Activated gamma-delta T cell treated with anti-CD3 and anti-CD28 coated beads, Interleukin-2, amount 50 U/mL, for 16 hours (primary cell): ENCODE results near the gene ADGRV1.
"Not testable (repeated sequence)": the region's sequence is repeated elsewhere in the genome, so short reads cannot be mapped to it uniquely, and the experiment has no call there.

Source experiments
- DNase-seq: peaks from one replicate; pipeline ENCODE4 v3.0.0-alpha.2; 2020; ENCODE audit warnings: low read depth

ADGRV1 gene

DNA sequence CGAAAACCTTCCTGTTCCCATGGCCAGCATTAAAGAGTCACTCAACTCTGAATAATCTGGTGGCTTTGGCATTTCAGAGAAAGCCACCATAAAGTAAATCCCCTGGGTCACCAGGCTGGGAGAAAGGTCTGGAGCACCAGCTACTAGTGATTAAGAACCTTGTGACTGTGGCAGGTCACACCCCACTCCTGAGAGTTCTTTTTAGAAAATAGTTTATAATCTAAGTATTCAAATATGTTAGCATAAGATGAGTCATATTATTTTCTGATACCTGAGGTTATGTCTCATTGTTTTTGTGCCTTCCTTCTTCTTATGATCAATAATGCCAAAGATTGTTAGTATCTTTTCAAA is 472.8 kb downstream of the ADGRV1 start:
- no peak for DNase-seq

DNA sequence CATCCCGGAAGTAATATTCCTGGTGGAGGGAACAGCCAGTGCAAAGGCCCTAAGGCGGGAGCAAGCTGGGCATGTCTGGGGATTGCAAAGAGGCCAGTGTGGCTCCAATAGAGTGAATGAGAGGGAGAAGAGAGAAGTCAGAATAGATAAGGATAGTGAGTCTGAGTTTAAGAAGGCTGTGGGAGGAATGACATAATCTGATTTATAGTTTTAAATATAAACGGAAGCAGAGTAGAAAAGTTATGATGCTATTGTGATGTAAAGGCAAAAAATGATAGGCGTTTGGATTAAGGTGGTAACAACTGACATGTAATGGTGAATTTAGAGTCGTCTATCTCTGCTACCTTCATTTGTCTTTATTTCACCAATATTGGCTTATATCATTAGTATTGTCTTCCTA is 473.5 kb downstream of the ADGRV1 start:
- no peak for DNase-seq

DNA sequence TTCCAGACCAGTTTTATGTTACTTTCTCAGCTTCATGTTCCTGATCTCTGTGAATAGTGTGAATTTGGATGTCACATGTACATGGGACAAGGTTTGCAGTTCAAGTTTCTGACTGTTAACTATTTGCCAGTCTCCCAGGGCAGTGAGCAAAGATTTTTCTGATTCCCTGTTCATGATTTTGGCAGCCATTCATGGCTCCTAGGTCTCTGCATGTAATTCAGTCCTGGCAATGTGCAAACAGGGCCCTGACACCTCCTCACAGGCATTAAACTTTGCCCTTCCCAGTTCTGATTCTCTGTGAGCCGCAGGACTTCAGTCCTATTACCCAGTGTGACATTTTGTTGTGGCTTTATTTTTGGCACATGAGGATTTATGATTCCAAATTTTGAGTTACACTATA is 474.8 kb downstream of the ADGRV1 start:
- DNase-seq = no peak

DNA sequence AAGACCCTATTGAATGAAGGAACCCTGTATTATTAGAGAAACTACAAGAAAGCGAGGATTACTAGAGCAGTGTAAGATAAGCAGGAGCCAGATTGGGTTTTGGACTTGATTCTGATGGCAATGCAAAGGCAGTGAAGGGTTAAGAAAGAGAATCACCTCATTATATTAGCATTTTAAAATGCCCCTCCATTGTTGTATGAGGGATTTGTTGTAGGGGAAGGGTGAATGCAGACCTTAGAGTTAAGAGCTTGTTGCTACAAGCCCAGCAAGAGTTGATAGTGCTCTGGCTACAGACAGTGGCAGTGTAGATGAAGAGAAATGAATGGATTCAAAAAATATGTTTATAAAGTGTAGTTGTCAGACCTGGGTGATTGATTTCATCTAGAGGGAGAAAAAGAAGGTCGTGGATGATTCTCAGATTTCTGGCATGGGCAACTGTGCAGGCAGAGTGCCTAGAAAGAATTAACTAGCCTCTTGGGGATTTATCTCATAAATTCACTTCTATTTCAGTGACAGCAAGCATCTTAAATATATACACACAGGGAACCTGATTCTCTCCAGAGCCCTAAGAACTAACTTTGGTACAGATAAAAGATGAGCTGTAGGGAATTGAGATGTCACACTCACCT is 479.7 kb downstream of the ADGRV1 start:
- DNase-seq = no peak

DNA sequence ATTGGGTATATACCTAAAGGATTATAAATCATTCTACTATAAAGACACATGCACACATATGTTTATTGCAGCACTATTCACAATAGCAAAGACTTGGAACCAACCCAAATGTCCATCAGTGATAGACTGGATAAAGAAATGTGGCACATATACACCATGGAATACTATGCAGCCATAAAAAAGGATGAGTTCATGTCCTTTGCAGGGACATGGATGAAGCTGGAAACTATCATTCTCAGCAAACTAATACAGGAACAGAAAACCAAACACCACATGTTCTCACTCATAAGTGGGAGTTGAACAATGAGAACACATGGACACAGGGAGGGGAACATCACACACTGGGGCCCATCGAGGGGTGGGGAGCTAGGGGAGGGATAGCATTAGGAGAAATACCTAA is 482.5 kb downstream of the ADGRV1 start:
- not testable (repeated sequence) for DNase-seq

DNA sequence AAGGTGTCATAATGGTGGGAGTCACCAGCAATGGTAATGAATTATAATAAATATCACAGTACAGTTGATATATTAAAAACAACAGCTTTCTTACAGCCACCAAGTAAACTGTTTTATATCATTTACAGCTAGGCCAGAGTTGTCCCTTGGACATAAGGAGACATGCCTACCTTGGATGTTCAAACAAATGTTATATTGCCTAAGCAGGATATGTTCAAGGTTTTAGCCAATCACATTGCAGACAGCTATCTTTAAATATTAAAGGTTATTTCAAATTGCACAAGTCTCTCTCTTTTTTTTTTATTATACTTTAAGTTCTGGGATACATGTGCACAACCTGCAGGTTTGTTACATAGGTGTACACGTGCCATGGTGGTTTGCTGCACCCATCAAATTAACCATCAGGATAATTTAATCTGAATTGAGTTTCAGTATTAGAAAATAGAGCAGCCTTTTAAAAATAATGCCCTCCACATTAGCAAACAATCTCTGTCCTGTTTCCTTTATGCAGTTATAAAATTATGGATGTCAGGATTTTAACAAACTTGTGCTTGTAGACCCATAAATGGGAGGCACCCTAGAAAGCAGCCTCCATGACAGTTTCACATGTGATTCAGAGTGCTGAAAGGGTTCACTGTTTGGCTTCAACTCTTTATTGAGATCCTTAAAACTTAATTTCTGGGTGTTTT is 483.8 kb downstream of the ADGRV1 start:
- DNase-seq = no peak

DNA sequence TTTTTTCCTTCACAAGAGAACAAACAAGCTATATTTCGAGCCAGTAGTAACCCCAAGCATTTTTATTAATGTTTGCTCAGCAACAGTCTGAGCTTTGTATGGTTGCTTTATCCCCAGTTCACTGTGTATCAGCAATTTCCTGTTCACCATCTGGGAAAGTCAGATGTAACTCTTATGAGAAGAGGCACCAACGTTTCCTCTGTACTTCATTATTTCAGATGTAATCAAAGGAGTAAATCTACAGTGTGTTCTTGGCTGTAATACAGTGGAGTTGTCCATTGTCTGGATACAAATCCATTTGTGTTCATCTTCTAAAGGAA is 484.3 kb downstream of the ADGRV1 start:
- no peak for DNase-seq

DNA sequence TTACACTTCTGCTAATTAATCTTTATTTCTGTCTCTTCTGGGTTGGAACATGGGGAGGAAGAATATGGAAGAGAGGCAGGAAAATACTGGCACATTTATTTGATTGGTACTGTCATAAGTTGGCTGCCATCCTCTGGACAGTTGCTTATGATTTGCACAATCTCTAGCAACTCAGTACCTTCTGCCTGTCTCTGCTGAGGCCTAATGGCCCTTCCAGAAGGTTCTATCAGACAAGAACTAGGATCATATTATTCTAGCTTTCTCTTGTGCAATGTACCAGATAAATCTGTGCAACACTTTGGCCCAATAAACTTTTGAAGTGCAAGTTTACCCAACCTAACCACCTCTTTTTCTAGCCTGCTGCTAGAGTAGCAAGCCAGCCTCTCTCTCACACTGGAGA is 489.5 kb downstream of the ADGRV1 start:
- DNase-seq = no peak

DNA sequence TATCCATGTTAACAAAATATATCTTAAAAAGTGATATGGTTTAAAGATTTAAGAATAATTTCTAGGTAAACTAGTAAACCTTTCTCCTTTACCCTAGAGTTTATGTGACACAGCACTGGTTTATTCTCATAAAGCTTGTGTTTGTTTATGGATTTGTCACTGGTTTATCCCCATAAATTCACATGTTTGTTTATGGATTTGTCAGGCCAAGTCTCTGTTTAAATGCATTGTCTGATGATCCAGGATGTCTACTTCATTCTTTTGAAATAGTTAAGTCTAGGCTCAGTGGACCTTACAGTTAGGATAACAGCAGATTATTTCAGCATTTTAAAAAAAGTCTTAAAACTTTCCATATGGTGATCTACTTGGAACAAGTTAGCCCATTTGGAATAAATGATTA is 490.5 kb downstream of the ADGRV1 start:
- no peak for DNase-seq

DNA sequence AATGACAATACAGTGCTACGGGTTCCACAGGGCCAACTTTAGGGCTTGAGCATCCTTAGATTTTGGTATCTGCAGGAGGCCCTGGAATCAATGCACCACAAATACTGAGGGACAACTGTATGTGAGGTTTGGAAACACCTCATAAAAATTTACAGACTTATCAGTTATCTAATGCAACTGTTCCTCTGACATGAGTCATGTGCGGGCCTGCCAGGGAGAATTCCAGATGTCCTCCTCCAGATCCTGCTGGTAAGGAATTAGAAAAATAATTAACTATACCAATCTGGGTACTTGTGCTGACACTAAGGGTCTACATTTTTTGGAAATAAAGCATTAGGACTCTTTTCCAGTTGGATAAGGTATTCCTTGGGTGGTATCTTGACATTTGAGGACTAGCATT is 491.2 kb downstream of the ADGRV1 start:
- no peak for DNase-seq

DNA sequence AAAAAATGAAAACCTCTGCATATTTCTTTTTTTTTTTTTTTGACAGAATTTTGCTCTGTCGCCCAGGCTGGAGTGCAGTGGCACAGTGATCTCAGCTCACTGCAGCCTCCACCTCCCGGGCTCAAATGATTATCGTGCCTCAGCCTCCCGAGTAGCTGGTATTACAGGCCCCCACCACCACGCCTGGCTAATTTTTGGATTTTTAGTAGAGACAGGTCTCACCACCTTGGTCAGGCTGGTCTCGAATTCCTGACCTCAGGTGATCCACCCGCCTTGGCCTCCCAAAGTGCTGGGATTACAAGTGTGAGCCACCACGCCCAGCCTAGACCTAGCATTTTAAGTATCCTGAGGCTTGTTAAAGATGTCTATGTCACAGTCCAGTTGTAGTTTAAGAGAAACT is 493.8 kb downstream of the ADGRV1 start:
- not testable (repeated sequence) for DNase-seq

DNA sequence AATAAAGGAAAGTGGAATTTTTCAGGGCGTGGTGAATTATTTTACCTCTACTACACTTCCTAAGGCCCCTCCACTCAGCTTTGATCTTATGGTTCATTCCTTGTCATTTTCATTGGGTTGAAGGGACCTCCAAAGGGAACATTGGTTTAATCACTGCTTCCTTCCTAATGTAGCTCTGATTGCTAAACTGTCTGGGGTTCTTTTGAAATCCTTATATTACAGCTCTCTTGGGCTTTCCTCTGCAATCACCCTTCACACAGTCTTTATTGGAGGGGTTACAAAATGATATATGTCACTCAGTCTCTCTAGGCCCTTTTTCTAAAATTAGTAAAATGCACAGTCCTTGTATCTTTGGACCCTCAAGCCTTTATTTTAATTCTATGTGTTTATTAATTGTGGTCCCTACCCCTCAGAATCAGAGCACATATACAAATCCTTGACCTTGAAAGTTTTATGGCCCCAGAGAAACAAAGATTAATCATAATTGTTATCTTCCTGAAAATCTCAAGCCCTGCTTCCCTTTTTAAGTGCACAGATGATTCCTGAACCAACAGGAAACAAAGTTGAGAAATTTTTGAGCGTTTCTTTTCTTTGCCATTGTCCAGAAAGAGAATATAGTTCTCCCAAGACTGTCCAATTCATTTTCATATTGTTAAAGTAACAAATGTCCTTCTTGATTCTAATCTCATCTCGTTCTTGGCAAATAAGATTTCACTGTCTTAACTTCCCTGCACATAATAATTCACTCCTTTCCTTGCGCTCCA is 494.6 kb downstream of the ADGRV1 start:
- no peak for DNase-seq

DNA sequence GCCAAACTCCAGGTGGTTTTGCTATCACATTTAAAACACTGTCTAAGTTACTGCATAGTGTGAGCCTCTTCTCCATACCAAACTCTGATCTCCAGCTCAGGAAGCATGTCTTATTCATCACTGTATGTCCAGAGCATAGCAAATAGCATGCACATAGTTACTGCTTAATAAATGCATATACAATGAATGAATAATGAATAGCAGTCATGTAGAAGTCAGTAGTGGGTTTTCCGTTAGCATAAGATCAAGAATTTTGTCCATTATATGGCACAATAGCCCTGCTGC is 495.1 kb downstream of the ADGRV1 start:
- DNase-seq = no peak

DNA sequence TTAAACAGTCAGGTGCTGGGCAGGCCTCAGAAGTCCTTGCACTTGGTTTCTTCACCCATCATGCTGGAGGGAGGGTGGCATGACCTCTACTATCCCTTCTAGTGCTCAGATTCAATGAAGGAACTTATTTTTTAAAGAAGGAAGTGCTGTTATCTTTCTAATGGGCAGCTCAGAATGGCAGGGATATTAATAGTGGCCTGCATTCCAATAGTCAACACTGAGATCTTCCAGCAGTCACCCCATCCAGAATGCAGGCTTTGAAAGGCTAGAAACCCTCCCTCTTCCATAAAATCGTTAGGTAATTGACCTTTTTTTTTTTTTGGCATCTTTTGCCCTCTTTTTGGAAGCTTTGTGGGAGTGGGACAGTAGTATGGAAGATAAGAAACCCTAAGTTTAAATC is 499.6 kb downstream of the ADGRV1 start:
- no peak for DNase-seq

DNA sequence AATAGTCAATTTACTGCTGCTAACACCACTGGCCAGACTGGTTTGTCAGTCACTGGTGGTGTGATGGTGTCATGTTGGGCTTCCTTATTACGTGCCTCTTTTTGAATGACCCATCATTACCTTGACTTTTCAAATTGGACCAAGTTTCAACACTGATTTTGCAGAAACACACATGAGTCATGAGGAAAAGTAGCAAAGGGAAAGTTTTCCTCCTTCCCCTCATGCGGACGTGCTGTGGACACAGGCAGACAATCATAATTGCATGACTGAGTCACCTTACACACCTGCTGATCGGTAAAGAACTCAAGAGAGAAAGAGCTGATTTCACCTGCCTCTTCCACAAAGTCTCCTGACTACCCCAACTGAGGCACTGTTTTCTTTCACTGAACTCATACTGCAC is 500.0 kb downstream of the ADGRV1 start:
- DNase-seq = no peak

DNA sequence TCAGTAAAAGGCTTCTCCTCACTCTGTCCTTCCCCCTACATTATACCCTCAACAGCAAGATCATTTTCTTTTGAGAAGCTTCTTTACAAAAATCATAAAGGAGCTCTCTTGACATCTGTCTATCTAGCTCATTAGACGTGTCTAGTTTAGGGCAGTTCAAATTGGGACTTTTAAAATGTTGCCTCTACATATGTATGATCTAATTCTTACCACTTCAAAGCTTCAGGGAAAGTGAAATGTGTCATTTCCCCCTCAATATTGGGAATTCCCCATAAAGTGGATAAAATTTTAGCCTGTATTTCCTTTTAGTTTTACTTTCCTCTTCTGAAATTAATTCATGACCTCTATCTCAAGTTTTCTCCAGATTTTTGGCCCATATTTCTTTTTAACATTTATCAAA is 500.8 kb downstream of the ADGRV1 start:
- no peak for DNase-seq

DNA sequence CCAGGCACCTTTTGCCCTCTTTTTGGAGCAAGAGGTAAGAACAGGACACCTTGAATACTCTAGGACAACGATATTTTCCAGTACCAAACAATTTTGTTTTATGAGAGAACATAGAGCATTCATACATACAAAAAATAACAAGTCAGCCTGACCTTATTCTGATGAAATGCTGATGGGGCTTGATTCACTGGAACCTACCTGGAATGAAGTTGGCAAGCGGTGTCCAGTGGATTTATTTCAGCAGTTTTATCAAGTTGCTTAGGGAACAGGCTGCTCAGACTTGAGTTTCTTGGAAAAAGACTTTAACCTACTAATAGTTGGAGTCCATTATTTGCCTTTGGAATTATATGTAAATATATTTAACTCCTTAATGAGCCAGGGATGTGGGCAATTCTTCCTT is 502.5 kb downstream of the ADGRV1 start:
- no peak for DNase-seq

DNA sequence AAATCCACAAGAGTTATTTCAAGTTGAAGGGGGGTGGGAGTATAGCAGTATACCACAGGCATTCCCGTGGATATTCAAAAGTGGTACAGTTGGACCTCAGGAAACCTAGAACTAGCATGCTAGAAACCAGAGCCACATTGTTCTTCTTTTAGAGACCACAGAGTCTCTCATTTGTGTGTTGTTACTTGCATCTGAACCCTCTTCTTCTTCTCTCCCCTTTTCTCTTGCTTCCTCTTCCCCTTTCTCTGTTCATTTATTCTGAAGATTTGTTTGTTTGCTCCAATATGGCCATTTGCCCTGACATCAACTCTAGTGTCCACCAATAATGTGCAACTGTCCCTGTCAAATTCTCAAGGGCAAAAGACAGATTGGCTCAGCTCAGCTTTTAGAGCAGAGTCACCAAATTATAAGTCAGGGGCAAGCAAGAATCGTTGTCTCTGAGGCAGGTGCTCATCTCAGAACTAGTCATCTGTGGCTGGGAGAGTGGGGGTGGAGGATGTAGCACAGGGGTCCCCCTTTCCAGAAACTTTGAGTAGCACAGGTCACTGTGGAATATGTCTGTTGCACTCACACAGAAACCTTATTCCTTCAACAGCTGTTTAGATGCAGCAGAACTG is 503.5 kb downstream of the ADGRV1 start:
- no peak for DNase-seq

DNA sequence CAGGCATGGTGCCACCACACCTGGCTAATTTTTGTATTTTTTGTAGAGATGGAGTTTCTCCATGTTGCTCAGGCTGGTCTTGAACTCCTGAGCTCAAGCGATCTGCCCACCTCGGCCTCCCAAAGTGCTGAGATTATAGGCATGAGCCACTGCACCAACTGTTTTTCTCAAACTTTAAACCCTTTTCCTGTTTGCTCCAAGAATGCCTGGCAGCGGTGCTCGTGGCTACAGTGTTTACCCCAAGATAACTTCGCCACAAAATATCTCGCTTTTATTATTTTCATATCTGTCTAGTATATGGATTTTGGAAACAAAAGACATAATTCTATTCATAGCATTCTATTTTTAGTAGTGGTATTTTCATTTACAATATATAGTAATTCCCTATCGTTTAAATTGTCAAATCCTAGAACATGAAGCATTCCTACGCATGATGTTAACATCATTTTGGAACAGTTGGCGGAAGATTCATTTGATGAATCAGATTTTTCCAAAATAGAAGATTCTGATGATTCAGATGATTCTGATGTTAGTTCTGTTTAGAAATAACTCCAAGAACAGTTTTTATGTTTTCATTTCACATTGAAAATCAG is 504.6 kb downstream of the ADGRV1 start:
- DNase-seq = not testable (repeated sequence)

DNA sequence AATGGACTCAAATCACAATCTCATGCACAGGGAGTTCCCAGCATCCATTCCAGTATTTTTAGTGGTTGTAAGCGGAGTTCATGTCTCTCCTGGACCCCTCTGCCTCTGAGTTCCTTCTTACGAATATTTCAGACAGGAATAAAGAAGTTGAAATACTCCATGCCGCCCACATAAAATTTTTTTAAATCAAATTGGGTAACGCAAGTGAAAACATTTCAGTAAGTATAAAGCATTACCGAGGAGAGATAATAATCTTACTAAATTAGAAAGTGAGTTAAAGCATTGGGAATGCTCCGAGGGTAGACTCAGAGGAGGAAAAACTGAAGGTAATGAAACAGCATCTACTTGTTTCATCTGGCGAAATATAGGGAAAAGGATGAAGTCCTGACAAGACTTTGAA is 506.9 kb downstream of the ADGRV1 start:
- no peak for DNase-seq

DNA sequence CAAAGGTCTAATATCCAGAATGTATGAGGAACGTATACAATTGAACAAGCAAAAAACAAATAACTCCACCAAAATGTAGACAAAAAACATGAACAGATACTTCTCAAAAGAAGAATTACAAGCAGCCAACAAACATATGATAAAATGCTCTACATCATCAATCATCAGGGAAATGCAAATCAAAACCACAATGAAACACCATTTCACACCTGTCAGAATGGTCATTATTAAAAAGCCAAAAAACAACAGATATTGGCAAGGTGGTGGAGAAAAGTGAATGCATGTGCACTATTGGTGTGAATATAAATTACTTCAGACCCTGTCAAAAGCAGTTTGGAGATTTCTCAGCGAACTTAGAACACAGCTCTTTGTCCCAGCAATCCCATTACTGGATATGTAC is 510.8 kb downstream of the ADGRV1 start:
- DNase-seq = no peak

DNA sequence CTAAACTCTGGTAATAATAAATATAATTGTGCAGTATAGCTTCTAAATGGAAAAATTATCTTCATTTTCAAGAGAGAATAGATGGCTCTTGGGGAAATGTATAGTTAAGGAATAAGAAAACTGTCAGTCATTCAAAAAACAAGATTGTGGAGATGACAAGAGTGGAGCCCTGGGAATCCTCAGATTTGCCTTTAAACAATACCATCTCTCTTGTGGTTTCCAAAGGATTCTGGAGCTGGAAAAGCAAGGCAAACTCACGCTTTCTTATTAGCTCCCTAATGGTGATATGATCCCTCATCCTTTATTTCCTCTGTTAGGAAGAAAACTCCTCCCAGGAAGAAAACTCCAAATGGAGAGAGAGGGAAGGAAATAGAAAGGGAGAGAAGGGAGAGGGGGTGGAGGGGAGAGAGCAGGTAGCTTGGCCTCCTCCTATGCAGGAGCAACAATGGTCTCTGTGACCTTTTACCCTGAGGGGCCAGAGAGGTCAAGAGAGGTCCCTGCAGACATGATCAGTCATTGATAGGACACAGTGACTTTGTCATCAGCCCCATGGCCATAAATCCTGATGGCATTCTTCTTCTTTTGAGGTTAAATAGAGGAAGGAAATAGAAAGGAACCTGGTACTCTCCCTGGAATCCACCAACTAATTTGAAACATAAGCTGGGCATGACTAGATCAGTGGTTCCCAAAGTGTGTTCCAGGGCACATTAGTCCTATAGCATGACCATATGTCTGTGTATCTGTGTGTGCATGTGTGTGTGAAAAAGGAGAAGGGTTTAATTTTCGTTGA is 512.4 kb downstream of the ADGRV1 start:
- no peak for DNase-seq
